ENCODE measurements around the gene ZNF407. TPM values are rescaled to one million over a fixed set of nuclear protein-coding genes. Genes with fewer than 3 reads are reported as not detected.

ZNF407 gene
- total RNA-seq, 2 experiments from 2014 or later = 23.2 to 24.7 TPM

- POLR2A ChIA-PET = no interaction called here
- no peak overlapping the region for H3K27ac ChIP-seq (ENCODE audit: low read depth in 1 of 2, low read length in 2 of 2)
- DNase-seq (no peak), ATAC-seq (ENCODE audit: poor library complexity) (no peak)
- TF ChIP-seq CTCF (IDR thresholded peaks at IDR 0.05) = no peak
- H3K4me3 ChIP-seq (ENCODE audit: low read length) = no peak overlapping the region
- no peaks in the 10 kb centered on the region for H3K36me3 ChIP-seq (ENCODE audit: insufficient read depth, low read length)
- Mint-ChIP-seq H3K4me3 (no peak overlapping the region), H3K4me1 (ENCODE audit: low read depth) (no peaks in the 10 kb centered on the region), H3K36me3 (ENCODE audit: low read depth) (no peaks in the 10 kb centered on the region), H3K27me3 (no peaks in the 10 kb centered on the region), H3K9me3 (no peaks in the 10 kb centered on the region), H3K27ac (no peak overlapping the region)
- no peaks in the 10 kb centered on the region for H3K27me3 ChIP-seq (ENCODE audit: control insufficient read depth in 1 of 2, insufficient read depth in 2 of 2, low read length in 2 of 2)
- intact Hi-C loops (cut with DNase I, micrococcal nuclease) = no loop called here
- H3K9me3 ChIP-seq (ENCODE audit: control insufficient read depth in 1 of 2, insufficient read depth in 1 of 2, low read length in 2 of 2) = no peaks in the 10 kb centered on the region
- no peaks in the 10 kb centered on the region for H3K4me1 ChIP-seq (ENCODE audit: insufficient read depth, low read length)
- CTCF ChIA-PET = no interaction called here
These were observed 264.4 kb downstream of the ZNF407 start for GRCh38 chr18:74862094-74862493.

- Mint-ChIP-seq H3K4me3 (no peak overlapping the region), H3K9me3 (no peaks in the 10 kb centered on the region), H3K36me3 (ENCODE audit: low read depth) (no peaks in the 10 kb centered on the region), H3K27me3 (no peaks in the 10 kb centered on the region), H3K4me1 (ENCODE audit: low read depth) (no peaks in the 10 kb centered on the region), H3K27ac (no peak overlapping the region)
- intact Hi-C loops (cut with DNase I, micrococcal nuclease) = no loop called here
- no peaks in the 10 kb centered on the region for H3K9me3 ChIP-seq (ENCODE audit: control insufficient read depth in 1 of 2, insufficient read depth in 1 of 2, low read length in 2 of 2)
- DNase-seq = no peak
- no peak overlapping the region for H3K4me3 ChIP-seq (ENCODE audit: low read length)
- ChIA-PET CTCF (no interaction called here), POLR2A (no interaction called here)
- H3K27ac ChIP-seq (ENCODE audit: low read depth in 1 of 2, low read length in 2 of 2) = no peak overlapping the region
- H3K4me1 ChIP-seq (ENCODE audit: insufficient read depth, low read length) = no peaks in the 10 kb centered on the region
- no peaks in the 10 kb centered on the region for H3K36me3 ChIP-seq (ENCODE audit: insufficient read depth, low read length)
- no peaks in the 10 kb centered on the region for H3K27me3 ChIP-seq (ENCODE audit: control insufficient read depth in 1 of 2, insufficient read depth in 2 of 2, low read length in 2 of 2)
- ATAC-seq (ENCODE audit: poor library complexity) = no peak
- no peak for TF ChIP-seq CTCF (IDR thresholded peaks at IDR 0.05)
These were observed 268.9 kb downstream of the ZNF407 start for GRCh38 chr18:74866577-74866976.

GRCh38 chr18:74868461-74868860, 270.8 kb downstream of the ZNF407 start:
- no peak overlapping the region for H3K4me3 Mint-ChIP-seq
- H3K36me3 Mint-ChIP-seq (ENCODE audit: low read depth) = no peaks in the 10 kb centered on the region
- no peak for DNase-seq
- intact Hi-C loops (cut with DNase I, micrococcal nuclease) = no loop called here
- ChIA-PET CTCF (no interaction called here), POLR2A (no interaction called here)
- H3K27ac Mint-ChIP-seq = no peak overlapping the region
- no peaks in the 10 kb centered on the region for H3K27me3 Mint-ChIP-seq
- TF ChIP-seq CTCF (IDR thresholded peaks at IDR 0.05) = no peak
- no peaks in the 10 kb centered on the region for H3K4me1 ChIP-seq (ENCODE audit: insufficient read depth, low read length)
- H3K27ac ChIP-seq (ENCODE audit: low read depth in 1 of 2, low read length in 2 of 2) = no peak overlapping the region
- no peaks in the 10 kb centered on the region for H3K4me1 Mint-ChIP-seq (ENCODE audit: low read depth)
- no peak for ATAC-seq (ENCODE audit: poor library complexity)
- H3K36me3 ChIP-seq (ENCODE audit: insufficient read depth, low read length) = no peaks in the 10 kb centered on the region
- no peaks in the 10 kb centered on the region for H3K9me3 Mint-ChIP-seq
- H3K27me3 ChIP-seq (ENCODE audit: control insufficient read depth in 1 of 2, insufficient read depth in 2 of 2, low read length in 2 of 2) = no peaks in the 10 kb centered on the region
- no peaks in the 10 kb centered on the region for H3K9me3 ChIP-seq (ENCODE audit: control insufficient read depth in 1 of 2, insufficient read depth in 1 of 2, low read length in 2 of 2)
- no peak overlapping the region for H3K4me3 ChIP-seq (ENCODE audit: low read length)
